HepG2 (cell line): ENCODE data around the gene LMNA. TPM values are rescaled to one million over a fixed set of nuclear protein-coding genes. Genes with fewer than 3 reads are reported as not detected.

ENCODE experiments used
- ATF7-NPFF ChIP-seq: sonication (generic); formaldehyde crosslinking; IDR thresholded peaks from 2 replicates; pipeline ENCODE4 v1.8.1; 2023; ENCODE audit warnings: mild to moderate bottlenecking, low read depth, missing genetic modification reagents, moderate library complexity
- BCL6 ChIP-seq: IDR thresholded peaks from 2 replicates; pipeline ENCODE4 v1.6.1; 2016; ENCODE audit warnings: missing genetic modification reagents, missing compliant biosample characterization
- CSRNP2 ChIP-seq: sonication (generic); formaldehyde crosslinking; conservative IDR thresholded peaks from 2 replicates; pipeline ENCODE4 v1.8.0; 2022; ENCODE audit warnings: low read depth, missing genetic modification reagents
- DBP ChIP-seq: sonication (generic); formaldehyde crosslinking; IDR thresholded peaks from 2 replicates; pipeline ENCODE4 v1.4.0; 2020; ENCODE audit warnings: missing genetic modification reagents; ENCODE audit errors: not compliant biosample characterization
- GTF3A ChIP-seq: sonication (generic); formaldehyde crosslinking; conservative IDR thresholded peaks from 2 replicates; pipeline ENCODE4 v1.4.0; 2020; ENCODE audit warnings: mild to moderate bottlenecking, missing genetic modification reagents
- HES4 ChIP-seq: sonication (generic); formaldehyde crosslinking; IDR thresholded peaks from 2 replicates; pipeline ENCODE4 v1.9.0; 2021; ENCODE audit warnings: mild to moderate bottlenecking, missing genetic modification reagents, borderline replicate concordance
- JARID2 ChIP-seq: sonication (generic); formaldehyde crosslinking; IDR thresholded peaks from 2 replicates; pipeline ENCODE4 v1.8.1; 2023; ENCODE audit warnings: missing genetic modification reagents, inconsistent platforms; ENCODE audit not compliant: insufficient replicate concordance
- JDP2 ChIP-seq: sonication (generic); formaldehyde crosslinking; IDR thresholded peaks from 2 replicates; pipeline ENCODE4 v1.8.1; 2022; ENCODE audit warnings: missing genetic modification reagents, borderline replicate concordance
- NBN ChIP-seq: fragments of 450-650 bp; conservative IDR thresholded peaks from 2 replicates; pipeline ENCODE4 v1.6.1; 2017
- RFX5 ChIP-seq: IDR thresholded peaks from 2 replicates; pipeline ENCODE4 v1.6.1; 2011; ENCODE audit warnings: low read depth, low read length, improper control_type of control experiment
- SYNCRIP ChIP-seq: fragments of 200-400 bp; formaldehyde crosslinking; IDR thresholded peaks from 2 replicates; pipeline ENCODE4 v1.6.1; 2018; ENCODE audit warnings: mild to moderate bottlenecking, low read depth, low read length; ENCODE audit not compliant: insufficient read depth
- TEF ChIP-seq: sonication (generic); formaldehyde crosslinking; IDR thresholded peaks from 2 replicates; pipeline ENCODE4 v1.5.0; 2020; ENCODE audit warnings: missing genetic modification reagents
- ZC3H13 ChIP-seq: sonication (generic); formaldehyde crosslinking; IDR thresholded peaks from 2 replicates; pipeline ENCODE4 v1.8.1; 2023; ENCODE audit warnings: mild to moderate bottlenecking, missing genetic modification reagents, moderate library complexity
- ZIK1 ChIP-seq: sonication (generic); formaldehyde crosslinking; IDR thresholded peaks from 2 replicates; pipeline ENCODE4 v1.5.0; 2020; ENCODE audit warnings: mild to moderate bottlenecking, low read depth, missing genetic modification reagents, borderline replicate concordance
- ZNF274 ChIP-seq: sonication (generic); formaldehyde crosslinking; IDR thresholded peaks from 2 replicates; pipeline ENCODE4 v1.5.1; 2020; ENCODE audit warnings: mild to moderate bottlenecking, missing genetic modification reagents
- ZNF3 ChIP-seq: IDR thresholded peaks from 2 replicates; pipeline ENCODE4 v1.7.0; 2017; ENCODE audit warnings: inconsistent platforms
- ZNF501 ChIP-seq: sonication (generic); formaldehyde crosslinking; IDR thresholded peaks from 2 replicates; pipeline ENCODE4 v1.5.1; 2020; ENCODE audit warnings: mild to moderate bottlenecking, moderate library complexity, missing genetic modification reagents
- ZNF562 ChIP-seq: sonication (generic); formaldehyde crosslinking; IDR thresholded peaks from 2 replicates; pipeline ENCODE4 v1.8.0; 2022; ENCODE audit warnings: missing genetic modification reagents, borderline replicate concordance
- ZNF577 ChIP-seq: sonication (generic); formaldehyde crosslinking; IDR thresholded peaks from 2 replicates; pipeline ENCODE4 v1.4.0; 2020; ENCODE audit warnings: mild to moderate bottlenecking, low read depth, missing genetic modification reagents, borderline replicate concordance
- ZNF614 ChIP-seq: IDR thresholded peaks from 2 replicates; pipeline ENCODE4 v1.6.1; 2018; ENCODE audit warnings: missing biosample characterization, missing genetic modification reagents, inconsistent platforms, borderline replicate concordance
- ZNF619 ChIP-seq: sonication (generic); formaldehyde crosslinking; IDR thresholded peaks from 2 replicates; pipeline ENCODE4 v1.4.0; 2020; ENCODE audit warnings: mild to moderate bottlenecking, missing genetic modification reagents
- ZNF674 ChIP-seq: sonication (generic); formaldehyde crosslinking; IDR thresholded peaks from 2 replicates; pipeline ENCODE4 v1.5.0; 2020; ENCODE audit warnings: low read depth, mild to moderate bottlenecking, missing genetic modification reagents
- ZNF687 ChIP-seq: sonication (generic); formaldehyde crosslinking; IDR thresholded peaks from 2 replicates; pipeline ENCODE4 v1.5.1; 2020; ENCODE audit warnings: mild to moderate bottlenecking, missing genetic modification reagents, moderate library complexity
- ZNF749 ChIP-seq: sonication (generic); formaldehyde crosslinking; IDR thresholded peaks from 2 replicates; pipeline ENCODE4 v1.8.0; 2022; ENCODE audit warnings: mild to moderate bottlenecking, missing genetic modification reagents, moderate library complexity, borderline replicate concordance
- polyA plus RNA-seq, 8 experiments: library from polyadenylated mRNA; depleted of rRNA in 3 of 8; stranded (reverse) in 7 of 8; unstranded in 1 of 8; fragments of >200 nt; fragmentation: Illumina TruSeq in 4 of 8; extraction: Trizol in 4 of 8; gene quantifications; 2 replicates each; pipeline versions ENCODE4 v1.2.1 to v1.2.3, GENCODE V29; 2011 to 2016; ENCODE audit warnings: low read depth in 4 of 8, missing spikeins in 1 of 8, mixed read lengths in 1 of 8; ENCODE audit not compliant: insufficient read depth in 1 of 8
- total RNA-seq, 5 experiments: library from RNA; depleted of rRNA; stranded (reverse); fragments of >200 nt; fragmentation: Illumina TruSeq; extraction: Trizol; gene quantifications; 2 replicates each; pipeline ENCODE4 v1.2.3, GENCODE V29; 2016; ENCODE audit warnings: low read depth in 1 of 5

The LMNA gene
- total and polyA plus RNA-seq, 2 of the 13 experiments (the other 11 are each of a cell fraction or from before 2014, with no cell fraction given): 107 to 225 TPM

- peak; percentile 27; the same call in 1 of the 2 replicates for TF ChIP-seq ZNF687 (CRISPR knock-in tag)
- TF ChIP-seq GTF3A (CRISPR knock-in tag): no peak
- TF ChIP-seq ZNF501: 0 out of 2 replicates have a peak, but pooled peaks have one; percentile 19
- TF ChIP-seq SYNCRIP: no peak
- no peak for TF ChIP-seq ZNF577
- no peak for TF ChIP-seq ZNF614 (CRISPR knock-in tag)
- no peak for TF ChIP-seq TEF (CRISPR knock-in tag)
- no peak for TF ChIP-seq ZNF3 (CRISPR knock-in tag)
- no peak for TF ChIP-seq BCL6 (CRISPR knock-in tag)
- TF ChIP-seq JDP2 (CRISPR knock-in tag): no peak
- TF ChIP-seq NBN: no peak
- TF ChIP-seq RFX5: no peak
- TF ChIP-seq ZNF274 (CRISPR knock-in tag): no peak
- no peak for TF ChIP-seq ZC3H13
- TF ChIP-seq CSRNP2: no peak
- no peak for TF ChIP-seq JARID2 (CRISPR knock-in tag)
- TF ChIP-seq ZNF562 (CRISPR knock-in tag): no peak
- no peak for TF ChIP-seq ZNF674 (CRISPR knock-in tag)
- TF ChIP-seq DBP (CRISPR knock-in tag): peak; percentile 64
- no peak for TF ChIP-seq ZNF749 (CRISPR knock-in tag)
- TF ChIP-seq HES4 (CRISPR knock-in tag): no peak
- 0 out of 2 replicates have a peak, but pooled peaks have one; percentile 11 for TF ChIP-seq ZNF619 (CRISPR knock-in tag)
- no peak for TF ChIP-seq ATF7-NPFF (CRISPR knock-in tag)
- TF ChIP-seq ZIK1: no peak
These were observed 36.7 kb downstream of the LMNA start (continued) for GRCh38 chr1:156151093-156151688.
